GM19099 (cell line): ENCODE measurements around the gene AP1AR.

ENCODE experiments used
- POLR2A ChIP-seq: IDR thresholded peaks from 3 replicates; pipeline ENCODE4 v1.6.1; 2011; ENCODE audit warnings: low read depth; ENCODE audit not compliant: insufficient read length; ENCODE audit errors: extremely low read depth

AP1AR gene

DNA sequence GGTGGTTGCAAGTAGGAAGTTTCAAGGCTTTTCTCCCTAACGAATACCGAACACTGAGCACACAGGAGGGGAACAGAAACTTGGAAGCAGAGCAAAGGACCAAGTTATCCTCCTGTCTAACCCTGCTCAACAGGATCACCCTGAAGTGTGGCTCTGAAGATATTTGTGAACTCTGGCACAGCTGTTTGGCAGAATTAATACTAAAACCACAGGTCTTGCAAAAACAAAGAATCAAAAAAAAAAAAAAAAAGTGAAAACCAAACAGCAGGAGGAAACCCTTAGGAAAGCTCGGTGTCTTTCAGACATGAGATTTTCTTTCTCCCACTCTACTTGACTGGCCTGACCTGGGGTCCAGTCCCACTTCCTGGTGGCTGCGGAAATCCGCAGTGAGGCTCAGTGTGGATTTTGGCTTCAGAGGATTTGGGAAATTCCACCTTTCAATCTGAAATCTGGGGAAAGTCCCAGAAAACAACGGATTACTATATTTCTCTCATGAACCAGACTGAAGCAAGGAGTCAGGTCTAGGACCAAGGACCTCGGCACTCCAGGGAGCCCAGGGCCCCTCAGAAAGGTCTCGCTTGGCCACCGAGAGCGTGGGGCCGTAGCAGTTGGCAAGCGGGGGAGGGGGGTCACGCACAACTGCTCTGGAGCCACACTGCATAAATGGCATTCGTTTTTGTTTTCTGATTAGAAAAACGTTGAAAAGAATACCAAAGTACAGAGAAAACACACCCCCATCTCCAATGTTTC is 53.2 kb downstream of the AP1AR start:
- TF ChIP-seq POLR2A: no peak

DNA sequence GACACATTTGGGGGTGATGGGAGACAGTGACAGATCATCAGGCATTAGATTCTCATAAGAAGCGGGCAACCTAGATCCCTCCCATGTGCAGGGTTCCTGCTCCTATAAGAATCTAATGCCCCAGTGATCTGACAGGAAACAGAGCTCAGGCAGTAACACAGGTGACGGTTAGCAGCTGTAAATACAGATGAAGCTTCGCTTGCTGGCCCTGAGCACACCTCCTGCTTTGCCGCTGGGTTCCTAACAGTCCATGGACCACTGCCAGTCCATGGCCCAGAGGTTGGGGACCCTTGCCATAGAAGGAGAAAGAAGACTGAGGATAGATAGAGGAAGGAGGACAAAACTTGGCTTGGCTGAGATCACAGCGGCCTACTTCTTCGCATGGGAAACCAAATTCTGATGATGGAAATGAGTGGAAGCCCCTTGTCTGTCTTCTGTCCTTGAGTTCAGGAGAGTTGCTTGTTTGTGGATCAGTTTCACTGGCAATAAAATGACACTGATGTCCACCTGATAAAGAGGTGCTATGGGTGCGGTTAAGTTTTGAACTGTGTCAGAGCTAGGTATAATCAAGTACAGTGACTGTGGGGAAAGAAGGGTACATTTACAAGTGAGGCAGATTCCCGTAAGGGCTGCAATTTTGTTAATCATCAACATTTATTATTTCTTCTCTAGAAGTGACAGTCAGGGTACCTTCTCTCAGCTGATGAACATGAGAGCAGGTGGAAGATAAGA is 55.8 kb downstream of the AP1AR start:
- TF ChIP-seq POLR2A: peak; percentile 60

DNA sequence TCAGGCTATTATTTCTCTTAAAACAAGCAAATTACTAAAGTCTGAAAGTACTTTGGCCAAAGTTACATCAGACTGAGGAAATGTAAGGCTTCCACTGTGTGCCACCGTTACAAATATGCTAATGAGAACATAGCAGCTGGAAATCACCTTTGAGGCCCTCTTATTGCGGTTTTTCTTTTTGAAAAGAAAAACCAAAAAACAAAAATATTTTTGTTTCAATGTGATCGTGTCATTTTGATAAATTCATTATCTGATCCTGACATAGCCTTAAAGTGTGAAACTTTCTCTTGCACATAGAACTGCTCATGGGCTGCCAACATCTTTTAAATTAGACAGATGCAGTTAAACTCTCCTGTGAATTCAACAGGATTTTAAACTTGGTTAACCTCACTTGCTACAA is 56.9 kb downstream of the AP1AR start:
- peak; percentile 31 for TF ChIP-seq POLR2A

- TF ChIP-seq POLR2A: no peak
Observed at GRCh38 chr4:112289407-112290253, 58.0 kb downstream of the AP1AR start.

DNA sequence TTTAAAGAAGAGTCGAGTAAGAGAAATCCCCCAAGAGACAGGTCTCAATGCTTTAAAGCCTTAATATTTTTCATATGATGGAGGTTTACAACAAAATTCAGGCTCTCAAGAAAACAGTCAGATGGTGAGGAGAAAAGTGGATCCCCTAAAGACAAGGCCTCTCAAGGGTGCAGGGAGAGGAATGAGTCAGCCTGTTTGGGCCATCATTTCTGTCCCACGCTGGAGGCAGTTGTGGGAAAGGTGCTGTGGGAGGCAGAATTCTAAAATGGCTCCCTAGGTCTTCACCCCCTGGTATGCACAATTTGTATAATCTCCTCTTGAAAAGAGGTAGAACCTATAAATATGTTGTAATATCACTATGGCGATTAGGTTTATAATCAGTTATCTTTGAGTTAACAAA is 58.8 kb downstream of the AP1AR start:
- no peak for TF ChIP-seq POLR2A

GRCh38 chr4:112296949-112297880 is 65.6 kb downstream of the AP1AR start, which contains the start of gene ALPK1:
Gene ALPK1, plus strand, starts transcription at chr4:112297369.
- peak; percentile 48 for TF ChIP-seq POLR2A

- no peak for TF ChIP-seq POLR2A
Observed at GRCh38 chr4:112299721-112300120, 68.1 kb downstream of the AP1AR start.

DNA sequence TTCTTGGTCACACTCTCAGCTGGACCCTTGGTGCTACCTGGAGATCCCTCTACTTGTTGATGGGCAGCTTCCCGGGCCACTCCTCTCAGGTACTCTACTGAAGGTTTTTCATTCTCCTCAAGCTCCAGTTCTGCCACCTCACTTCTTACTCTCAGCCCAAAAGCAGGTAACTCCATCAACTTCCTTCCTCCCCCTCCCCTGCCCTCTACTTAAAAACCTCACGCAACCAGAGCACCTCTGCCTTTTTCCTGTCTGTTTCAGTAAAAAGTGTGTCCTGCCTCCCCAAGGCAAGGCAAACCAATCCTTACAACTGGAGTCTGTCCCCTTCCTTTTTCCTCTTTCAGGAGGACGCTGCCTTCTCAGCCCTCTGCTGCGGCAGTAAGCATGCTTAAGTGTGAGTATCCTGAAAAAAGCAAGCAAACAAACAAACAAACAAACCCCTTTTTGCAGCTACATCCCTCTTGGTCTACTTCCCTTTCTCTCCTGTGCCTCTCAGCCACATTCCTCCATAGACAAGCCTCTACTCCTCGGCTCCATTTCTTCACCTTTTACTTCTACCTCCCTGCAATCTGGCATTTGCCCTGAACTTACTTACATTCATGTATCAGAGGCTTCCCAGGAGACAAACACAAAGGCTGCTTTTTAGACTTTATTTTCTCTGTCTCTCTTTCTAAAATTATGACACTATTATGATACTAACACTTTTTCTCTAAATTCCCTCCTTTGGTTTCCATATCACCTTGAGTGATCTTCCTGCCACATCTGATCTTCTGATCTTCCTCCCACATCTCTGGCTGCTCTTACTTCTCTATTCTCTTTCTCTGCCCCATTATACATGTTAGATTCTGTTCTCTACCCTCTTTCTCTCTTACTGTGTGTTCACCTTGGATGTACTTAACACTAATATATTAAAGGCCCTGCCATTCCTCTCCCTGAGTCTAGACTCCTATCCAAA is 71.0 kb downstream of the AP1AR start:
- no peak for TF ChIP-seq POLR2A

GRCh38 chr4:112311516-112311915 is 79.9 kb downstream of the AP1AR start:
- TF ChIP-seq POLR2A: no peak

DNA sequence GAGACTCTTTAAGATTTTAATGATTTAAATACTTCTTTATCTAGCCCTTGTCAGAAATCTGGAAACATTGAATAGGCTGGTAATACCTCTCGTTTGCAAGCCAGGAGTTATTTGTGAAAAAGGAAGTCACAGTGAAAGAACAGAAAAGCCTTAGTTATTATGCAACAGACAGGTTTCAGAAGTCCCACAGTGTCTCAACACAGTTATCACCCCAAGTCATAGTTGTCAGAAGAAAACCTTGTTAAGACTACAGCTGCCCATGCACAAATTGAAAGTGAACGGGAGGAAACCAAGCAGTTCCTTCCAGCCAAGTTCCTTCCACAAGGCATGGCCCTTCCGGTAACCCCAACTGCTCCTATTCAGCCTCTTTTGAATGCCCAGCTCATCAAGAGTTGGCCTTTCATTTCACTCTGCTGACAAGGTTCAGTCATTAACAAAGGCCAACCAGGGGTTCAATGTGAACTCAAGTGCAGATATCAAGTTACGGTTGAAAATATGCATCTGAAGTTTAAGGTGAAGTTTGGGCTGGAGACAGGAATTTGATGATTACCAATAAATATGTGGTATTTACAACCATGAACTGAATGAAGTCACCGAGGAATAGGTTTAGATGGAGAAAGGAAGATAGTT is 81.1 kb downstream of the AP1AR start:
- peak; percentile 53 for TF ChIP-seq POLR2A

DNA sequence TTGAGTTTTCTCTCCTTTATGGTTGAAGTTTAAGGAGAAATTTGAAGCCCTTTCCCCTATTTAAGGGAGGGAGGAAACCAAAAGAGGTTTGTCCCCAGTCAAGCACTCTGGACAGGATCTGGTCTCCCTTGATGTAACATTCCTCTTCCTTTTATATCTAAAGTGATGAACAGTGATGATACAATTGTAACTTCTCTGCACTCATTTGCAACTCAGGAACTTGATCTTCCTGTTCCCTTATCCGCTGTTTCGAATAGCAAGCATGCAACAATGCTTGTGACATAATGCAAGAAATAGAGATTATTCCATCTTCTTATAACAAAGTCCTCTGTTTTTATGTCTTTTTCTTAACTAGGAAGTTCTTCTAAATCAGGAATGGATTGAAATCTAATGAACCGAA is 83.9 kb downstream of the AP1AR start:
- no peak for TF ChIP-seq POLR2A

DNA sequence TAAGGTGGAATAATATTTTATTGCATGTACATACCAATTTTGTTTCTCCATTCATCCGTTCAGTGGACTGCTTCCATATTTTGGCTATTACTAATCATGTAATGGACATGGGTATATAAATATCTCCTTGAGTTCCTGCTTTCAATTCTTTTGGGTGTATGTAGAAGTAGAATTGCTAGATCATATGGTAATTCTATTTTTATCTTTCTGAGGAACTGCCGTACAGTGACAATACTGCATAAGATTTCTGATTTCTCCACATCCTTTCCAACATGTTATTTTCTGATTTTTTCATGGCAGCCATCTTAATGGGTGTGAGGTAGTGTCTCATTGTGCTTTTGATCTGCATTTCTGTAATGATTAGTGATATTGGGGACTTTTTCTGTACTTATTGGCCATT is 84.8 kb downstream of the AP1AR start:
- no peak for TF ChIP-seq POLR2A

DNA sequence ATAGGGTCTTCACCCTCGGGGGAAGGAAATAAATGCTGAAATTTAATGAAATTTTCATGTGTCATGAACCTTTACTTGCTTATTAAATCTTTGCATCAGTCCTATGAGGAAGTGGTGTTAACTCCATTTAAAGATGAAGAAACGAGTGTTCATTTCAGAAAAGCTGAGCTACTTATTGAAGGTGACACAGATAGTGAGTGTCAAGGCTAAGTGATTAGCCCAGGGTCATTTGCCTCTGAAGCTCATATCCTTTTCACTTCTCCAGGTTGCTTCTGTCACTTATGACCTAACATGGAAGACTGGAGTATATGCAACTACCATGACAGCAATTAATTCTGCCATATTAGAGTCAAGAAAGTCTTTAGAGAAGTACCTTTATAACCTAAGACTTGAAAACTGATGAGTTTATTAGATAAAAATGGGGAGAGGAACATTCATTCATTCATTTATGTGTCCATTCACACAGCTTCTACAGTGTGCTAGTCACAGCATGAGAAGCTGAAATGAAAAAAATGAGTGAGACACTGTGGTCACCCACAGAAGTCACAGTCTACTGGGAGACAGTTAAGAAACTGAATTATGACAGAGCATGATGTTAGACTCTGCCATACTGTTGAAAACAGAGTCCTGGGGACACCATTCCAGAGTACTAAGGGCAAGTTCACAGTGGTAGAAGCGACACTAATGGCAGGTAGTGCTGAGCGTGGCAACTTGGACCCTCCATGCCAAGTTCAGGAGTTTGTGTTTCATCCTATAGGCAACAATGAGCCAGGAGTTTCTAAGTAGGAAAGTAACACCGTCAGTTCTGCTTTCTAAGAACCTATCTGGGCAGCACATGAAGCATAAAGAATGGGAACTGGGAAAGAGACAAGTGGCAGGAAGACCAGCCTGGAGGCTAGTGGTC is 86.9 kb downstream of the AP1AR start:
- TF ChIP-seq POLR2A: no peak
